ENCODE measurements around the gene PTPRCAP.

The PTPRCAP gene

GRCh38 chr11:67423891-67424613 is 13.4 kb downstream of the PTPRCAP start:
- DNase-seq (ENCODE audit: low spot score), result no peak

DNA sequence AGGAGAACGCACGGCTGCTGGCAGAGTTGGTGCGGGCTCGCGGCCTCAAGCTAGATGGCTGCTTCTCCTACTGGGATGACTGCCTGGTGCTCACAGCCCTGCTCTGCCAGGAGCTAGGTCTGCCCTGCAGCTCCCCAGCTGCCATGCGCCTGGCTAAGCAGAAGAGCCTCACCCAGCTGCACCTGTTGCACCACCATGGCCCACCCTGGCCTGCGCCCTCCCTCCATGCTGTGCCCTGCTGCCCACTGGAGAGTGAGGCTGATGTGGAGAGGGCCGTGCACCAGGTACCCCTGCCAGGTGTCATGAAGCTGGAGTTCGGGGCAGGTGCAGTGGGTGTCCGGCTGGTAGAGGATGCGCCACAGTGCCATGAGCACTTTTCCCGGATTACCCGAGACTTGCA is 14.0 kb downstream of the PTPRCAP start:
- DNase-seq (ENCODE audit: low spot score), result no peak

GRCh38 chr11:67422891-67423290 is 14.6 kb downstream of the PTPRCAP start:
- no peak for DNase-seq (ENCODE audit: low spot score)

DNA sequence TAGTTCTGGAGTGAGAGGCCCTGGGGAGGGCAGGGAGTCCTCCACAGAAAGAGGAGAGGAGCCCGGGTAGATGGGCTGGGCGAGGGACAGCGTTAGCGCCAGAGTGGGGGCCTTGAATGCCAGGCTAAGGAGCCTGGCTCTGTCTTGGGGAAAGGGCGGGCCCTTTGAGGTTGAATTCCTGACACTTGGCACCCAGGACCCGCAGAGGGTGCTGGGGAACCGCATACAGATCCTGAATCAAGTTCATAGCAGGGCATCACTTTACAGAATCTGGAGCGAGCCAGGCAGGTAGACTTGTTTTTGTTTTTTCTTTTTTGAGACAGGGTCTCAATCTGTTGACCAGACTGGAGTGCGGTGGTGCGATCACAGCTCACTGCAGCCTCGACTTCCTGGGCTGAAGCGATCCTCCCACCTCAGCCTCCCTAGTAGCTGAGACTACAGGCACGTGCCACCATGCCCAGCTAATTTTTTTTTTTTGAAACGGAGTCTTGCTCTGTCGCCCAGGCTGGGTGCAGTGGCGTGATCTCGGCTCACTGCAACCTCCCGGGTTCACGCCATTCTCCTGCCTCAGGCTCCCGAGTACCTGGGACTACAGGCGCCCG is 16.0 kb downstream of the PTPRCAP start:
- no peak for DNase-seq (ENCODE audit: low spot score)

DNA sequence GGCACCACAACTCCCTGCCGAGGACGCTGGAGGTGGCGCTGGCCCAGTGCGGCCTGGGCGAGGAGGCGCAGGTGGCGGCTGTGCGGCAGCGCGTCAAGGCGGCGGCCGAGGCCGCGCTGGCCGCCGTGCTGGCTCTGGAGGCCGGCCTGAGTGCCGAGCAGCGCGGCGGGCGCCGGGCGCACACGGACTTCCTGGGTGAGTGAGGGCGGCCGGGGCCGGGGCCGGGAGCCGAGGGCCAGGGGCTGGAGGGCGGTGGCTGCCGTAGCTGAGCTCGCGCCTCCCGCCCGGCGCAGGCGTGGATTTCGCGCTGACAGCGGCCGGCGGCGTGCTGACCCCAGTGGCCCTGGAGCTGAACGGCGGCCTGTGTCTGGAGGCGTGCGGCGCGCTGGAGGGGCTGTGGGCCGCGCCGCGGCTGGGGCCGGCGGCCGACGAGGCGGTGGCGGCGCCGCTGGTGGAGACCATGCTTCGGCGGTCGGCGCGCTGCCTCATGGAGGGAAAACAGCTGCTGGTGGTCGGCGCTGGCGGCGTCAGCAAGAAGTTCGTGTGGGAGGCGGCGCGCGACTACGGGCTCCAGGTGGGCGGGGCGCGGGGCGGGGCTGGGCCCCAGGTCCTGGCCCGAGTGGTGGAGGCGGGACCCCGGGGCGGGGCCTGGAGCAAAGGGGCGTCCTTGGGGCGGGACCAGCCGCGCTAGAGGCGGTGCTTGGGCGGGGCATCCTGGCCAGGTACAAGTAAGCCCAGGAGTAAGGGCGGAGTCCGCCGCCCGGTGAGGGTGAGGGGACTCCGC is 16.6 kb downstream of the PTPRCAP start:
- peak; percentile 98 for DNase-seq (ENCODE audit: low spot score)

DNA sequence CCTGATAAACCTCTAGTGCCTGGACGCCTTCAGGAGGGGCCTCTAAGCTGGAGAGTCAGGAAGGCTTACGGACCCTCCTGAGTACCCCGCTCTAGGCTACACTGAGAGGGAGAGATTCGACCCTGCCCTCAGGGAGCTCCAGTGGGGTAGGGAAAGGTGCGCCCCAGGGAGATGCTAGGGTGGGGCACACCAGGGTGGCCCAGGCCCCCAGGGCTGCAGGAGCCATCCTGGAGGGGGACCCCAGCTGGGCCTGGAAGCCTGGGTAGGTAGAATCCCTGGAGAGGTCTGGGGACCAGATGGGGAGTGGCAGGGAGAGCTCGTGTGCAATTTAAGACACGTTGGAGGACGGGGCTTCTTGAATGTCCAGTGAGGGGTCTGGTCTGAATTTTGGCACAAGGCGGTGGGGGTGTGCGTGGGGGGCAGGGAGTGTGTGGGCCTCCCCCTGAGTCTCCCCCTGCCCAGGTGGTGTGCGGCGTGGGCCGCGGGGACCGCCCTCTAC is 17.3 kb downstream of the PTPRCAP start:
- DNase-seq (ENCODE audit: low spot score), result no peak

- DNase-seq (ENCODE audit: low spot score), result no peak
These were observed 18.0 kb downstream of the PTPRCAP start for GRCh38 chr11:67419325-67420049.

DNA sequence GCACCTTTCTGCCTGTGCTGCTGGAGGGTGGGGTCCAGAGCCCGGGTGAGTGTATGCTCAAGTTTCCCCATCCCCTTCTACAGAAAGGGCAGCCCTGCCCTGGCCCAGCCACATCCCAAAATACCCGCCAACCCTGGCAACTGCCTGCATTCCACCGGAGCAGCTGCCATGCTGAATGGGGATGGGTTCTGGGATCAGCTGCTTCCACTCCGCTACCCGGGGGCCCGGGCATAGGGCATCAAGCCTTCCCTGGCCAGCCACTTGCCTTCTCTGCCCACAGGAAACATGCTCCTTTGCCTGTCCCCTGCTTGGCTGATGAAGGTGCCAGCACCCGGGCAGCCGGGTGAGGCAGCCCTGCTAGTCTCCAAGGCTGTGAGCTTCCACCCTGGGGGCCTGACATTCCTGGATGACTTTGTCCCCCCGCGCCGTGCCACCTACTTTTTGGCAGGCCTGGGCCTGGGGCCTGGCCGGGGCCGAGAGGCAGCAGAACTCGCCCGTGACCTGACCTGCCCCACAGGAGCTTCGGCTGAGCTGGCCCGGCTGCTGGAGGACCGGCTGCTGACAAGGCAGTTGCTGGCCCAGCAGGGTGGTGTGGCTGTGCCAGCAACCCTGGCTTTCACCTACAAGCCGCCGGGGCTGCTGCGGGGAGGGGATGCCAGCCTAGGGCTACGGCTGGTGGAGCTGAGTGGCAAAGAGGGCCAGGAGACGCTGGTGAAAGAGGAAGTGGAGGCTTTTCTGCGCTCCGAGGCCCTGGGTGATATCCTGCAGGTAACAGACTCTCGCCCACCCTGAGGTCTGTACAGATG is 18.8 kb downstream of the PTPRCAP start:
- DNase-seq (ENCODE audit: low spot score), result no peak

- DNase-seq (ENCODE audit: low spot score), result no peak
These were observed 20.1 kb downstream of the PTPRCAP start for GRCh38 chr11:67417425-67417824.

DNA sequence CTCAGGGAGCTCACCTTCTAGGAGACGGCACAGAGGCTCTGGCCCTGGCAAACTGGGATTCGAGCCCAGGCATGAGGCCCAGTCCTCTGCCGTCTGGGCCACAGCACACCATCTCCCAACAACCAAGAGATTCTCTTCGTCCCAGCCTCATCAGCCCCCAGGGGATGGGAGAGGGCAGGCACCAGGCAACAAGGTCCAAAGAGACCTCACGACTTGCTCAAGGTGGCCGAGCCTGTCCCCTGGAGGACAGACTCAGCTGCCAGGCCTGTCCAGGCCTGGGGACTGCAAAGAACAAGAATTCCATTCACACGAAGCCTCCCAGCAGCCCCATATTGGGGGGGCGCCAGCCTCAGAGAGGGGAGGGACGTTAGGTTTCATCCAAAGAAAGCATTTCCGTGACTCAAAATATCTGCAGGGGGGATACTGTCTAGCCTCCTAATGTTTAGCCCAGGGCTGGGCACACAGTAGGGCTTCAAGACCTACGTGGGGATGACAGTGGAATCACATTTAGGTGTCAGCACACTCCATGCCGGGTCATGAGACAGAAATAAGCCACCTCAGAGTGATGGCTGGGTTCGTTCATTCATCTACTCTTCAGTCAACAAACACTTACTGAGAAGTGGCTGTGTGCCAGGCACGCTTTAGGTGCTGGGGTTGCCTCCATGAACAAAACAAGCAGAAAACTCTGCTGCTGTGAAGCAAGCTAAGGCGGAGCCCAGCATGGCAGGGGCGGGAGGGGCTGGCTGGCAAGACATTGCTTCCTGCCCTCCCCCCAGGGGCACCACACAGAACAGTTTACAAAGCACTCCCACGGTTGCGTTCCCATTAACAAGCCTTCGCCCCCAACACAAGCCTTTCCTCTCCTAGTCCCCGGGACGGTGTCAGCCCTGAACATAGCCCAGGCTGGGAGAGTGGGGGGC is 20.8 kb downstream of the PTPRCAP start:
- no peak for DNase-seq (ENCODE audit: low spot score)

GRCh38 chr11:67415501-67416304 is 21.8 kb downstream of the PTPRCAP start, which contains the start of gene CARNS1:
TSS of gene CARNS1 (plus strand) at chr11:67415678. CDS start at chr11:67416200, 522 bp downstream.
- DNase-seq (ENCODE audit: low spot score), result no peak

DNA sequence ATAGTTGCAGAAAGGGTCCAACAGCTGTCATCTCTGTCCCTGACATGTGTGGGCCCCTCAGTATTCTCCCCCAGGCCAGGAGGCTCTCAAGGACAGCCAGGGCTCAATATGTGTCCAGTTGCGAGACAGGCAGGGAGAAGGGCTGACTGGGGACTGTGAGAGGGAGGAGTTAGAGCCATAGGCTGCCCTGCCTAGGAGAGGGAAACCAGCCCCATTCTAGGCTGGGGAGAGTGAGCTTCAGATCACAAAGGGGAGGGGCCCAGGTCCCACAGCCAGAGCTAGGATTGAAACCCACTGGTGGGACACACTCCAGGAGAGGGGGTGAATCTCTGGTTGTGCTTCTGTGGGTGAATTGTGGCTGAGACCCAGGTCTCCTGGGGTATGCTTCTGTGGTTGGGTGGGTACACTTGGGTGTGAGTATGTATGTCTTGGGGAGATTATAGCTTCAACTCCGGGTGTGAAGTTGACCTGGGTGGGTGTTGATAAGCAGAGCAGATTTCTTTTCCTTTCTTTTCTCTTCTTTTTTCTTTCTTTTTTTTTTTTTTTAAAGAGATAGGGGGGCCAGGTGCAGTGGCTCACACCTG is 24.1 kb downstream of the PTPRCAP start:
- no peak for DNase-seq (ENCODE audit: low spot score)

- no peak for DNase-seq (ENCODE audit: low spot score)
These were observed 24.8 kb downstream of the PTPRCAP start for GRCh38 chr11:67412495-67413179.

- no peak for DNase-seq (ENCODE audit: low spot score)
These were observed 25.7 kb downstream of the PTPRCAP start for GRCh38 chr11:67411785-67412152.

DNA sequence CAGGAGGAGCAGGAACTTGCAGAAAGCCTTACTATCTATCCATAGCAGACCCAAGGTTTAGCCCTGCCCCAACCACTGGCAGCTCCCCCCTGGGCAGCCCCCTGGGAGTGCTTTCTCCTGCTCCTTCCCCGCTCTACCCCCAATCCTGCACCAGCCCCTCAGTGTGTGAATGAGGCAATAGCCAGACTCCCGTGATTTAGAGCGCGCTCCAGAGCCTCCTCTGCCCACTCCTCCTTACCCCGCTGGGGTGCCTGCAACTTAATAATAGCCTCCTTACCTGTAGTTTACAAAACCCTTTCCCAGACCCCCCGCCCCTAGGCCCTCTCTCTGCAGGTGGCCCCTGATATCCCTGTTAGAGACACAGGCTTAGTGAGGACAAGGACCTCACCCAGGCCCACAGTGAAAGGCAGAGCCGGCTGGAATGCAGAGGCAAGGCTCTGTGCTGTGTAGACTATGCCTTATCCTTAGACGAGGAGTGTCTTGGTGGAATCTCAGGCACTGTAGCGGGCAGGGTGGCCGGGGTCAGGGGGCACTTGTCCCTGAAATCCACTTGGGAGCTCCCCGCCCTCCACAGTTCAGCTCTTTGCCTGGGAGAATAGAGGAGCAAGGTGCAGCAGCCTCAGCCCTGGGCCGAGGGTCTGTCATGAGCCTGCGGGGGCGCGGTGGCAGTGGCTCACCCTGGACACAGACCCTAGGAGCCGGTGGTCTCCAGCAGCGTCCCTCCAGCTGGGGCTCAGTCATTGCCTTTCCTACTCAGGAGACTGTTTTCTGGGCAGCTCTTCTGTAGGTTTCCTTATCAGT is 26.3 kb downstream of the PTPRCAP start:
- no peak for DNase-seq (ENCODE audit: low spot score)

DNA sequence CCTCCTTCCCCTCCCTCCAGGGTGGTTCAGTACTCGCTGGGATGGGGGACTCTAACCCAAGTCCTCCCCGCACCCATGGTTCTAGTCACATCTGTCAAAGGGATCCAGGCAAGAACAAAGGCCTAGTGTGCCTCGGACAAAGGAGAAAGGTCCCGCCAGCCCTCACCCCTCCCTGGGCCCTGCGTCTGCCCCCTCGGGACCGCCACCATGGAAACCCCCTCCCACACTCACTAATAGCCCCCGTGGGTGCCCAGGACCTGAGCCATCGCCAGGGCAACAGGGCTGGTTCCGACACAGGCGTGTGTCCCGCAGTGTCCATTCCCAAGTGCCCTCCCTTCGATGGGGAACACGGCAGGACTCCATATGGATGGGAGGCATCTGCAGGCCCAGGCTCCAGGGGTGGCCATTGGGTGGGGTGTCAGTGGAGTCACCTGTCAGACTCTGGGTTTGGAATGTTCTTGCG is 27.1 kb downstream of the PTPRCAP start:
- no peak for DNase-seq (ENCODE audit: low spot score)

DNA sequence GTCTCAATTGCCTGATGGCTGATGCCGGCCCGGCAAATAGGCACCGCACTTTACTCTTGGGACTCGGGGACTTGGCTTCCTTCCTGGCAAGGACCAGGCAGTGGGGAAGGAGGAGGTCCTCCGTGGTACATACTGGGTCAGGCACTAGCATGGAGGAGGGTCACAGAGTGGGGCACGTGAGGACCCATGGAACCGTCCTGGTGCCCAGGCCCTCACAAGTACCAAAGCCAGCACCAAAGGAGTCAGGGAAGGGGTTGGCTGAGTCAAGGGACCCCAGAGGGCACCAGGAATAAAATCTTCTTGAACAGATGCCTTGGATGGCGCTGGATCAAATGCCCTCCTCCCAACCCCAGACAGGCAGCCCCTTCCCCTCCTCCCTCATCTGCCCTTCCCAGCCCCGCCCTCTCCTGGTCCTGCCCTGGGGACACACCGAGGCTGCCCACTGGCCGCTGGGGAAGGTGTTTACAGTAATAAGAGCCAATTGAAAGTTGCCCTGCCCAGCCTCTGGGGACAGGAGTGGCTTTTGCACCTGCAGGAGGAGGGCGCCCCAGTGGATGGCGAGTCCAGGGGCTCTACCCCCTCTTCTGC is 27.6 kb downstream of the PTPRCAP start:
- no peak for DNase-seq (ENCODE audit: low spot score)

All from D341Med (cell line).